HUES64 (cell line): ENCODE measurements around the gene NRTN.
"Not testable (repeated sequence)": the region's sequence is repeated elsewhere in the genome, so short reads cannot be mapped to it uniquely, and the experiment has no call there.

Source experiments
- H3K27ac ChIP-seq: 2 replicates; pipeline ENCODE4 v1.7.0; 2013; ENCODE audit warnings: low read depth, low read length, inconsistent platforms
- H3K27me3 ChIP-seq: 2 replicates; pipeline ENCODE4 v1.6.1; 2013; ENCODE audit warnings: mild to moderate bottlenecking, low read length; ENCODE audit not compliant: insufficient read depth
- H3K36me3 ChIP-seq: 2 replicates; pipeline ENCODE4 v1.6.1; 2013; ENCODE audit warnings: mild to moderate bottlenecking, low read length; ENCODE audit not compliant: insufficient read depth
- H3K4me1 ChIP-seq: 2 replicates; pipeline ENCODE4 v1.6.1; 2013; ENCODE audit warnings: mild to moderate bottlenecking, low read length, moderate library complexity; ENCODE audit not compliant: insufficient read depth
- H3K4me3 ChIP-seq: 2 replicates; pipeline ENCODE4 v1.5.1; 2013; ENCODE audit warnings: mild to moderate bottlenecking, low read length, moderate library complexity
- H3K9ac ChIP-seq: 2 replicates; pipeline ENCODE4 v1.6.1; 2013; ENCODE audit warnings: mild to moderate bottlenecking, low read depth, low read length
- H3K9me3 ChIP-seq: 2 replicates; pipeline ENCODE4 v1.6.1; 2013; ENCODE audit warnings: low read depth, low read length; ENCODE audit not compliant: insufficient read depth
- WGBS: fragments of 150-250, 120-280 bp; methylation state at CpG from one replicate; pipeline ENCODE4 v1.1.7; 2013; ENCODE audit warnings: missing lambda C conversion rate; 5-methylcytosine and 5-hydroxymethylcytosine counted together

The NRTN gene

DNA sequence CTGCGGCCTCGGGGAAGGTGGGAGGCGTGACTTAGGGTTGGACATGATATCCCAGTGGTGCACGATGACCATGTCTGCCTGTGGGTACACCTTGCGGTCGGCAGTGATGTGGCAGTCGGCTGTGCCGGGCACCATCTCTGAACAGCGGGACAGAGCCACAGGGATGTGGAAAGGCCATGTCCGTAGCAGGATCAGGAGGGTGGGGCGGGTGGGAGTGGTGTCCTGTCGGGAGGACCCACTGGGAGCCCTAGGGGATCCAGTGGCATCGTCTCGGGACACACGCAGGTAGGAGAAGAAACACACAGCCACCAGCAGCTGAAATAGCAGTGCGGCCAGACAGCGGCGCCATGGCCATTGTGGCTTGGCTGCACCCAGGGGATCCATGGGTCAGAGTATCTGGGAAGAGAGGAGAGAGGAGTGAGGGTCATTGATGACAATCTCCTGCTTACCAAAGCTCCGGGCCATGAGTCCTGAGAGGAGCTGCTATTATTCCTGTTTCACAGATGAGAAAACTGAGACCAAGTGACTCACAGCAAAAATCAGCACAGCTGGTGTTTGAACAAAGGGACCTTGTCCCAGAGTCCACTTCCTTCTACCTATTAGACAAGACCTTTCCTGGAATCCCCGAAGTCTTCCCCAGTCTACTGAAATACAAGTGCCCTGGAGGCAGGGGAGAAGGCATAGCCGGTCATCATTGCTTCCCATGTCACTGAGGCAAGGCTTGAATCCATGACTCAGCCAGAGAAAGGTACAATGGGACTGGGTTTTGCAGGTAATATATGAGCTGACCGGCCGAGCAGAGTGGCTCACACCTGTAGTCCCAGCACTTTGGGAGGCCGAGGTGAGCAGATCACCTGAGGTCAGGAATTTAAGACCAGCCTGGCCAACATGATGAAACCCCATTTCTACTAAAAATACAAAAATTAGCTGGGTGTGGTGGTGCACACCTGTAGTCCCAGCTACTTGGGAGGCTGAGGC is 39.9 kb downstream of the NRTN start:
- 89% methylated on average over 24 of the region's 24 CpGs for WGBS
- H3K36me3 ChIP-seq: no peaks in the 10 kb centered on the region
- no peaks in the 10 kb centered on the region for H3K4me1 ChIP-seq
- H3K27me3 ChIP-seq: no peaks in the 10 kb centered on the region
- H3K9me3 ChIP-seq: 0 out of 2 replicates have a peak, but pooled peaks cover 3% of the 10 kb centered on the region
- H3K9ac ChIP-seq: no peak overlapping the region
- H3K27ac ChIP-seq: no peak overlapping the region
- H3K4me3 ChIP-seq: no peak overlapping the region

DNA sequence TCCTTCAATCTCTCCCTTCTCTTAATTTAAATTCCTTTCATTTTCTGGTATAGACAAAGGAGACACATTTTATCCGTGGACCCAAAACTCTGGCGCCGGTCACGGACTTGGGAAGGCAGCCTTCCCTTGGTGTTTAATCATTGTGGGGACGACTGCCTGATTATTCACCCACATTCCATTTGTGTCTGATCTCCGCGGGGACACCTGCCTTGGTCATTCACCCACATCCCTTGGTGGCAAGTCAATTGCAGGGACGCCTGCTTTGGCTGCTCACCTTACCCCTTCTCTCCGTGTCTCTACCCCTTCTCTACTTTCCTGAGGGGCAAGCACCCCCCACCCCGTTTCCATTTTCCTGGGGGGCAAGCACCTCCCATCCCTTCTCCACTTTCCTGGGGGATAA is 43.0 kb downstream of the NRTN start:
- not testable (repeated sequence) for H3K4me3 ChIP-seq, H3K9me3 ChIP-seq, H3K9ac ChIP-seq, H3K27me3 ChIP-seq, H3K27ac ChIP-seq, H3K4me1 ChIP-seq, H3K36me3 ChIP-seq
- WGBS: 84% methylated on average over 10 of the region's 10 CpGs

- not testable (repeated sequence) for H3K36me3 ChIP-seq, H3K4me3 ChIP-seq
- 86% methylated on average over 5 of the region's 5 CpGs for WGBS
Measured at GRCh38 chr19:5848621-5849020, 43.8 kb downstream of the NRTN start.

DNA sequence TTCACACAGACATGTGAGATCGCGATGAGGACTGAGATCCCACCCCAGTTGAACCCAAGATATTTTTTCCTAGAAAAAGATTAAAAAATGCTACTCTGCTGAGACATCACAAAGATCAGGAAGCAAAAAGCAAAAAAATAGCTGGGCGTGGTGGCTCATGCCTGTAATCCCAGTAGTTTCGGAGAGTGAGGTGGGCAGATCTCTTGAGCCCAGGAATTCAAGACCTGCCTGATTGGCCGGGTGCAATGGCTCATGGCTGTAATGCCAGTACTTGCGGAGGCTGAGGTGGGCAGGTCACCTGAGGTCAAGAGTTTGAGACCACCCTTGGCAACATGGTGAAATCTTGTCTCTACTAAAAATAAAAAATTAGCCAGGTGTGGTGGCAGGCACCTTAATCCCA is 45.3 kb downstream of the NRTN start:
- Histone ChIP-seq H3K4me3 (no peak overlapping the region), H3K9ac (no peak overlapping the region), H3K4me1 (no peaks in the 10 kb centered on the region), H3K27ac (no peak overlapping the region), H3K9me3 (0 out of 2 replicates have a peak, but pooled peaks cover 3% of the 10 kb centered on the region), H3K36me3 (no peaks in the 10 kb centered on the region), H3K27me3 (no peaks in the 10 kb centered on the region)
- 92% methylated on average over 6 of the region's 6 CpGs for WGBS

More at GRCh38 chr19:5848621-5849020, 43.8 kb downstream of the NRTN start:
- H3K9me3 ChIP-seq, H3K27ac ChIP-seq, H3K27me3 ChIP-seq, H3K4me1 ChIP-seq, H3K9ac ChIP-seq: not testable (repeated sequence)

GRCh38 chr19:5850743-5851293 is 46.0 kb downstream of the NRTN start:
- H3K4me1 ChIP-seq: no peaks in the 10 kb centered on the region
- H3K36me3 ChIP-seq: no peaks in the 10 kb centered on the region
- no peak overlapping the region for H3K27ac ChIP-seq
- 86% methylated on average over 5 of the region's 5 CpGs for WGBS
- H3K9ac ChIP-seq: no peak overlapping the region
- no peak overlapping the region for H3K4me3 ChIP-seq
- H3K9me3 ChIP-seq: 0 out of 2 replicates have a peak, but pooled peaks cover 3% of the 10 kb centered on the region
- no peaks in the 10 kb centered on the region for H3K27me3 ChIP-seq

DNA sequence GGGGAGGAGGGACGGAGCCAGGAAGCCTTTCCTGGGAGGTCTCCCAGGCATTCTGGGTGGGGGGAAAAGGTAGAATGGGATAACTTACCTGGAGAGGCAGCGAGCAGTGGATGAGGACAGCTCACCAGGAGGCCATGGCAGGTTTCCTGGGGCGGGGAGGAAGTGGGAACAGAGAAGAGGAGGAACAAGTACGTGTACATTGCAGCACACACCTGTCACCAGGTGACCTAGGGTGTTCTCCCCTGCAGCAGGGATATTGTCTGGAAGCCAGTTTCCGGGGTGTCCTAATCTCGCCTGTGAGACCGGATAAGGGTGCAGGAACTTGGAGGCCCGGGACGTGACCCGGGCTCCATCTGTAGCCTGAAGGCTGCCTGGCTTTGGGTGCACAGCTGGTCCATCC is 46.4 kb downstream of the NRTN start, which contains the start of gene FUT3:
FUT3 (minus strand) TSS at position 148 of the 400 bp plus-strand sequence.
- Histone ChIP-seq H3K27me3 (0 out of 2 replicates have a peak, but pooled peaks cover under 1% of the 10 kb centered on the region), H3K9me3 (0 out of 2 replicates have a peak, but pooled peaks cover 3% of the 10 kb centered on the region), H3K9ac (no peak within 1 kb of the TSS), H3K27ac (no peak within 1 kb of the TSS), H3K4me1 (no peaks in the 10 kb centered on the region), H3K4me3 (no peak within 1 kb of the TSS), H3K36me3 (no peaks in the 10 kb centered on the region)
- WGBS: 88% methylated on average over 10 of the region's 10 CpGs

- H3K9ac ChIP-seq, H3K36me3 ChIP-seq, H3K9me3 ChIP-seq, H3K27me3 ChIP-seq, H3K27ac ChIP-seq, H3K4me1 ChIP-seq, H3K4me3 ChIP-seq: not testable (repeated sequence)
- 92% methylated on average over 10 of the region's 10 CpGs for WGBS
Measured at GRCh38 chr19:5854121-5854520, 49.3 kb downstream of the NRTN start.

- not testable (repeated sequence) for H3K4me1 ChIP-seq, H3K4me3 ChIP-seq, H3K36me3 ChIP-seq, H3K9ac ChIP-seq, H3K9me3 ChIP-seq, H3K27me3 ChIP-seq, H3K27ac ChIP-seq
- 90% methylated on average over 9 of the region's 9 CpGs for WGBS
Measured at GRCh38 chr19:5855151-5855550, 50.3 kb downstream of the NRTN start.

DNA sequence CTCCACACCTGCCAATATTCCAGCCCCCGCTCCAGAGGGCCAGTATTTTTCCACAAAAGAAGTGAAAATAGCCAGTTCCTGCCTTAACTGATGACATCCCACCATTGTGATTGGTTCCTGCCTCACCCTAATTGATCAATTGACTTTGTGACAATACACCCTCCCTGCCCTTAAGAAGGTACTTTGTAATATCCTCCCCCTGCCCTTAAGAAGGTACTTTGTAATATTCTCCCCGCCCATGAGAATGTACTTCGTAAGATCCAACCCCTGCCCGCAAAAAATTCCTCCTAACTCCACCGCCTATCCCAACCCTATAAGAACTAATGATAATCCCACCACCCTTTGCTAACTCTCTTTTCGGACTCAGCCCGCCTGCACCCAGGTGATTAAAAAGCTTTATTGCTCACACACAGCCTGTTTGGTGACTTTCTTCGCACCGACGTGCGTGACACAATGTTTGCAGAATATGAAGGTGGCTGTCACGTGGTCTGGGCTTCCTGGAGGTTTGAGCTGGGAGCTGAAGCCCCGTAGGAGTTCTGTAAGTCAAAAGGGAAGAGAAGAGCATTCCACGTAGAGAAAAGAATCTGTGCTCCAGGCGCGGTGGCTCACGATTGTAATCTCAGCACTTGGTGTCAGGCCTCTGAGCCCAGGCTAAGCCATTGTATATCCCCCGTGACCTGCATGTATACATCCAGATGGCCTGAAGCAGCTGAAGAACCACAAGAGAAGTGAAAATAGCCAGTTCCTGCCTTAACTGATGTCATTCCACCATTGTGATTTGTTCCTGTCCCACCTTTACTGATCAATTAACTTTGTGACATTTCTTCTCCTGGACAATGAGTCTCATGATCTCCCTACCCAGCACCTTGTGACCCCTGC is 52.6 kb downstream of the NRTN start:
- 91% methylated on average over 18 of the region's 18 CpGs for WGBS
- no peak overlapping the region for H3K9ac ChIP-seq
- peaks cover 4% of the 10 kb centered on the region; the same call in 1 of the 2 replicates for H3K27me3 ChIP-seq
- H3K9me3 ChIP-seq: no peaks in the 10 kb centered on the region
- no peak overlapping the region for H3K4me3 ChIP-seq
- H3K27ac ChIP-seq: no peak overlapping the region
- H3K4me1 ChIP-seq: no peaks in the 10 kb centered on the region
- H3K36me3 ChIP-seq: no peaks in the 10 kb centered on the region

DNA sequence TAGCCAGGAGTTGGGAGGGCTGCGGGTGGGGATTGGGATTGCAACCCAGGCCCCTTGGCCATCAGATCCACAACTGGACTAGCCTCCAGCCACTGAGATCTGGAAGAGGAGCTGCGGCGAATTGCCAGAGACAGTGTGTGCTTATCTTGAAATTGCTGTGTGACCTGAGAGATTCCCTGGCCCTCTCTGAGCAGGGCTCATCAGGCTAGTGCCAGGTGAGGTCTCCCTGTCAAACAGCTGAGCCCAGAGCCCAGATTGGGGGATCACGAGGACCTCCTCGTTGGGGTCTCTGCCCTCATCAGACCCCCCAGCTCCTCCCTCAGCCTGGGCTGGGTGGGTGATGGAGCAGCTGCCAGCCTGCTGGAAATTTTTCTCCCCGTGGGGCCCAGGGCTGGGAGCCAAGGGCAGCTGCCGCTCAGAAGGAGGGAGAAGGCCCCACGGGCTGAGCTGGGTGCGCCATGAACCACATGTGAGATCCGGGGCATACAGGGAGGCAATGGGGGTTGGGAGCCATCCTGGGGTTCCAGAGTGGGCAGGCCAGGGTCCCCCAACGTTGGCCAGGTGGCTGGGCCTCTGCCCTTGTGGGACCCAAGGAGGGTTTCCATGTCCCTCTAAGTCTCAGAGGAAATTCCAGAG is 58.3 kb downstream of the NRTN start:
- H3K36me3 ChIP-seq: no peaks in the 10 kb centered on the region
- no peak overlapping the region for H3K9ac ChIP-seq
- no peaks in the 10 kb centered on the region for H3K9me3 ChIP-seq
- no peak overlapping the region for H3K27ac ChIP-seq
- no peaks in the 10 kb centered on the region for H3K27me3 ChIP-seq
- H3K4me3 ChIP-seq: no peak overlapping the region
- 87% methylated on average over 11 of the region's 11 CpGs for WGBS
- H3K4me1 ChIP-seq: no peaks in the 10 kb centered on the region
